CD4-positive, alpha-beta memory T cell (primary cell): ENCODE measurements around the gene RIC8B. TPM values are rescaled to one million over a fixed set of nuclear protein-coding genes. Genes with fewer than 3 reads are reported as not detected.
A peak's percentile ranks its signal among the peaks of the same experiment; 100 is the strongest.

Experiments used
- CTCF ChIA-PET: fragments of 350-600 bp; sonication (Branson Sonifier 250); formaldehyde crosslinking; loops from one replicate; lab custom pipeline; 2021; ENCODE audit warnings: inconsistent platforms; ENCODE audit not compliant: partially characterized antibody; lab: Charles Lee
- POLR2A ChIA-PET: fragments of 350-600 bp; sonication (Branson Sonifier 250); formaldehyde crosslinking; loops from one replicate; lab custom pipeline; 2021; ENCODE audit not compliant: partially characterized antibody; lab: Charles Lee
- DNase-seq, 5 donors: peaks; one replicate each; pipeline versions ENCODE4 v3.0.0 to v3.0.0-alpha.2; 2020 to 2022; ENCODE audit warnings: mixed read lengths in 1 of 5
- H3K27ac ChIP-seq: one replicate; pipeline ENCODE4 v1.7.0; 2013; ENCODE audit warnings: low read depth, low read length
- H3K27me3 ChIP-seq: 2 replicates; pipeline ENCODE4 v1.7.0; 2013; ENCODE audit warnings: mild to moderate bottlenecking, low read length, moderate library complexity; ENCODE audit not compliant: insufficient read depth
- H3K36me3 ChIP-seq: 2 replicates; pipeline ENCODE4 v1.7.0; 2013; ENCODE audit warnings: mild to moderate bottlenecking, low read length, moderate library complexity; ENCODE audit not compliant: insufficient read depth
- H3K4me1 ChIP-seq: 2 replicates; pipeline ENCODE4 v1.7.0; 2013; ENCODE audit warnings: mild to moderate bottlenecking, low read length, moderate library complexity; ENCODE audit not compliant: insufficient read depth
- H3K4me3 ChIP-seq, 2 donors: one replicate each; pipeline ENCODE4 v1.7.0; 2013; ENCODE audit warnings: low read length in 2 of 2, mild to moderate bottlenecking in 1 of 2
- H3K9me3 ChIP-seq, 2 donors: one replicate each; pipeline ENCODE4 v1.7.0; 2013; ENCODE audit warnings: low read length in 2 of 2, control low read depth in 1 of 2; ENCODE audit not compliant: control insufficient read depth in 1 of 2
- H3K27ac Mint-ChIP-seq, 7 donors: one replicate each; pipeline ENCODE4 v1.8.0; 2020 to 2021; ENCODE audit warnings: mixed read lengths in 7 of 7, mild to moderate bottlenecking in 6 of 7, inconsistent platforms in 3 of 7, moderate library complexity in 3 of 7
- H3K27me3 Mint-ChIP-seq, 2 donors: one replicate each; pipeline ENCODE4 v1.8.0; 2020 to 2021; ENCODE audit warnings: mixed read lengths in 2 of 2
- H3K36me3 Mint-ChIP-seq, 2 donors: one replicate each; pipeline ENCODE4 v1.8.0; 2020 to 2021; ENCODE audit warnings: mixed read lengths in 2 of 2, inconsistent platforms in 1 of 2, mild to moderate bottlenecking in 1 of 2
- H3K4me1 Mint-ChIP-seq, 4 donors: one replicate each; pipeline ENCODE4 v1.8.0; 2020 to 2021; ENCODE audit warnings: mixed read lengths in 4 of 4, mild to moderate bottlenecking in 1 of 4
- H3K4me3 Mint-ChIP-seq, 8 donors: one replicate each; pipeline ENCODE4 v1.8.0; 2020 to 2021; ENCODE audit warnings: mixed read lengths in 8 of 8, mild to moderate bottlenecking in 7 of 8, moderate library complexity in 6 of 8, inconsistent platforms in 3 of 8
- H3K9me3 Mint-ChIP-seq, 8 donors: one replicate each; pipeline ENCODE4 v1.8.0; 2020 to 2021; ENCODE audit warnings: mixed read lengths in 8 of 8, mild to moderate bottlenecking in 5 of 8, inconsistent platforms in 3 of 8, moderate library complexity in 1 of 8
- intact Hi-C: fragments of 100-400 bp; cut with micrococcal nuclease; formaldehyde crosslinking; loops from one replicate; pipeline ENCODE4 v1.15.1; 2023
- polyA plus RNA-seq, 2 donors: library from polyadenylated mRNA; unstranded; fragments of 300-500 nt; fragmentation: Illumina TruSeq; gene quantifications; one replicate each; pipeline ENCODE4 v1.2.3, GENCODE V29; 2021
- total RNA-seq, 2 experiments: library from RNA; stranded (reverse); gene quantifications; one replicate each; pipeline ENCODE4 v1.2.3, GENCODE V29; 2021

Gene RIC8B
- total and polyA plus RNA-seq, 4 experiments from 2014 or later: 8.4 to 25.0 (median 16.6) TPM

GRCh38 chr12:106885541-106886249 lies 111.2 kb downstream of the RIC8B start:
- POLR2A ChIA-PET: no interaction called here
- Mint-ChIP-seq H3K27ac (no peak overlapping the region), H3K36me3 (peaks cover 30 to 61% of the 10 kb centered on the region in 2 donors)

GRCh38 chr12:106886932-106887331 lies 112.5 kb downstream of the RIC8B start:
- Mint-ChIP-seq H3K4me1 (no peaks in the 10 kb centered on the region), H3K27ac (no peak overlapping the region), H3K27me3 (no peaks in the 10 kb centered on the region), H3K4me3 (no peak overlapping the region), H3K9me3 (no peaks in the 10 kb centered on the region), H3K36me3 (peaks cover 22 to 50% of the 10 kb centered on the region in 2 donors)
- CTCF ChIA-PET: interaction anchor here (0.5 to 1.3 kb wide), 2 partner anchors 10 to 34 kb away, joined by 3 read pairs; no protein-coding TSS in a partner anchor
- H3K4me1 ChIP-seq: no peaks in the 10 kb centered on the region
- H3K9me3 ChIP-seq: no peaks in the 10 kb centered on the region
- intact Hi-C loops: no loop called here
- H3K27ac ChIP-seq: no peak overlapping the region
- POLR2A ChIA-PET: no interaction called here
- H3K27me3 ChIP-seq: no peaks in the 10 kb centered on the region
- no peak overlapping the region for H3K4me3 ChIP-seq
- peaks cover 14% of the 10 kb centered on the region for H3K36me3 ChIP-seq
- DNase-seq: no peak

More at GRCh38 chr12:106885541-106886249, 111.2 kb downstream of the RIC8B start:
- Histone ChIP-seq H3K4me1 (no peaks in the 10 kb centered on the region), H3K4me3 (no peak overlapping the region), H3K27me3 (no peaks in the 10 kb centered on the region), H3K27ac (no peak overlapping the region), H3K9me3 (no peaks in the 10 kb centered on the region), H3K36me3 (peaks cover 14% of the 10 kb centered on the region)
- Mint-ChIP-seq H3K4me1 (no peaks in the 10 kb centered on the region), H3K27me3 (no peaks in the 10 kb centered on the region), H3K9me3 (no peaks in the 10 kb centered on the region), H3K4me3 (no peak overlapping the region)
- DNase-seq: no peak
- CTCF ChIA-PET: interaction anchor here (1.3 kb wide), 1 partner anchor 11 kb away, joined by 3 read pairs; no protein-coding TSS in a partner anchor
- intact Hi-C loops: no loop called here

GRCh38 chr12:106888348-106888970 lies 114.0 kb downstream of the RIC8B start:
- no peak overlapping the region for H3K4me3 Mint-ChIP-seq
- CTCF ChIA-PET: no interaction called here

GRCh38 chr12:106889326-106889725 lies 114.8 kb downstream of the RIC8B start:
- no peaks in the 10 kb centered on the region for H3K4me1 ChIP-seq
- H3K9me3 ChIP-seq: no peaks in the 10 kb centered on the region
- Mint-ChIP-seq H3K9me3 (no peaks in the 10 kb centered on the region), H3K27ac (no peak overlapping the region), H3K4me3 (no peak overlapping the region), H3K36me3 (peaks cover 9 to 29% of the 10 kb centered on the region in 2 donors), H3K27me3 (no peaks in the 10 kb centered on the region), H3K4me1 (no peaks in the 10 kb centered on the region)
- H3K4me3 ChIP-seq: no peak overlapping the region
- no peak for DNase-seq
- ChIA-PET POLR2A (no interaction called here), CTCF (no interaction called here)
- no peak overlapping the region for H3K27ac ChIP-seq
- intact Hi-C loops: no loop called here
- no peaks in the 10 kb centered on the region for H3K27me3 ChIP-seq
- peaks cover 14% of the 10 kb centered on the region for H3K36me3 ChIP-seq

More at GRCh38 chr12:106888348-106888970, 114.0 kb downstream of the RIC8B start:
- Histone ChIP-seq H3K4me1 (no peaks in the 10 kb centered on the region), H3K9me3 (no peaks in the 10 kb centered on the region), H3K4me3 (no peak overlapping the region), H3K27ac (no peak overlapping the region), H3K27me3 (no peaks in the 10 kb centered on the region), H3K36me3 (peaks cover 14% of the 10 kb centered on the region)
- H3K9me3 Mint-ChIP-seq: no peaks in the 10 kb centered on the region
- H3K4me1 Mint-ChIP-seq: no peaks in the 10 kb centered on the region
- H3K27me3 Mint-ChIP-seq: no peaks in the 10 kb centered on the region
- H3K27ac Mint-ChIP-seq: peak overlapping the region in 1 of 7 donors; percentile 6
- POLR2A ChIA-PET: no interaction called here
- DNase-seq: no peak
- peaks cover 15 to 36% of the 10 kb centered on the region in 2 donors for H3K36me3 Mint-ChIP-seq
- intact Hi-C loops: no loop called here

- Mint-ChIP-seq H3K27ac (no peak overlapping the region), H3K36me3 (peaks cover 2 to 22% of the 10 kb centered on the region in 2 donors), H3K4me3 (no peak overlapping the region), H3K9me3 (no peaks in the 10 kb centered on the region), H3K4me1 (no peaks in the 10 kb centered on the region), H3K27me3 (no peaks in the 10 kb centered on the region)
- peaks cover 14% of the 10 kb centered on the region for H3K36me3 ChIP-seq
- no peak overlapping the region for H3K4me3 ChIP-seq
- intact Hi-C loops: no loop called here
- CTCF ChIA-PET: no interaction called here
- DNase-seq: no peak
- POLR2A ChIA-PET: no interaction called here
- H3K27ac ChIP-seq: no peak overlapping the region
- no peaks in the 10 kb centered on the region for H3K9me3 ChIP-seq
- no peaks in the 10 kb centered on the region for H3K4me1 ChIP-seq
- no peaks in the 10 kb centered on the region for H3K27me3 ChIP-seq
Observed at GRCh38 chr12:106889950-106890626, 115.6 kb downstream of the RIC8B start.

- POLR2A ChIA-PET: no interaction called here
- no peak for DNase-seq
- CTCF ChIA-PET: interaction anchor here (1.8 kb wide), 1 partner anchor 11 kb away, joined by 5 read pairs; no protein-coding TSS in a partner anchor
- Mint-ChIP-seq H3K27me3 (no peaks in the 10 kb centered on the region), H3K4me1 (peaks cover 3 to 13% (median 7%) of the 10 kb centered on the region in 4 donors), H3K36me3 (peaks cover 0 to 16% of the 10 kb centered on the region in 2 donors), H3K4me3 (no peak overlapping the region), H3K9me3 (peaks cover 0 to 2% (median 0%) of the 10 kb centered on the region in 8 donors), H3K27ac (no peak overlapping the region)
- Histone ChIP-seq H3K4me1 (peaks cover 6% of the 10 kb centered on the region), H3K4me3 (no peak overlapping the region), H3K27ac (no peak overlapping the region), H3K9me3 (no peaks in the 10 kb centered on the region), H3K36me3 (peaks cover 9% of the 10 kb centered on the region), H3K27me3 (no peaks in the 10 kb centered on the region)
- intact Hi-C loops: no loop called here
Observed at GRCh38 chr12:106892075-106892474, 117.6 kb downstream of the RIC8B start.

GRCh38 chr12:106893451-106893850 lies 119.0 kb downstream of the RIC8B start:
- Mint-ChIP-seq H3K27ac (no peak overlapping the region), H3K4me3 (no peak overlapping the region), H3K9me3 (peaks cover 0 to 2% (median 0%) of the 10 kb centered on the region in 8 donors), H3K36me3 (peaks cover 0 to 4% of the 10 kb centered on the region in 2 donors), H3K27me3 (no peaks in the 10 kb centered on the region), H3K4me1 (peaks cover 3 to 14% (median 7%) of the 10 kb centered on the region in 4 donors)
- Histone ChIP-seq H3K4me1 (peaks cover 6% of the 10 kb centered on the region), H3K9me3 (no peaks in the 10 kb centered on the region), H3K4me3 (no peak overlapping the region), H3K27ac (no peak overlapping the region), H3K36me3 (peaks cover under 1% of the 10 kb centered on the region), H3K27me3 (no peaks in the 10 kb centered on the region)
- CTCF ChIA-PET: interaction anchor here (1.0 kb wide), 1 partner anchor 9 kb away, joined by 4 read pairs; no protein-coding TSS in a partner anchor
- intact Hi-C loops: no loop called here
- POLR2A ChIA-PET: no interaction called here
- no peak for DNase-seq
